Astrocyte (in vitro differentiated cells and primary cell): Measurements from ENCODE around the gene MEGF10. TPM values are rescaled to one million over a fixed set of nuclear protein-coding genes. Genes with fewer than 3 reads are reported as not detected.

ENCODE experiments used
- DNase-seq: peaks from one replicate; pipeline ENCODE4 v3.0.0-alpha.2; 2010; ENCODE audit warnings: low read depth
- FAIRE-seq: peaks from 2 replicates; lab custom pipeline; 2011; peaks lifted over from hg19 to GRCh38; lab: Jason Lieb, UNC
- H2AFZ ChIP-seq: 2 replicates; pipeline ENCODE4 v1.6.0; 2012; ENCODE audit warnings: low read depth, low read length, inconsistent platforms
- H3K27ac ChIP-seq: 2 replicates; pipeline ENCODE4 v1.5.1; 2011; ENCODE audit warnings: low read depth, low read length, inconsistent platforms
- H3K27me3 ChIP-seq: 2 replicates; pipeline ENCODE4 v1.6.0; 2011; ENCODE audit warnings: low read length, inconsistent platforms; ENCODE audit not compliant: insufficient read depth
- H3K36me3 ChIP-seq: 2 replicates; pipeline ENCODE4 v1.5.1; 2011; ENCODE audit warnings: low read length, inconsistent platforms; ENCODE audit not compliant: insufficient read depth
- H3K4me1 ChIP-seq: 2 replicates; pipeline ENCODE4 v1.5.1; 2011; ENCODE audit warnings: low read length, inconsistent platforms; ENCODE audit not compliant: insufficient read depth
- H3K4me2 ChIP-seq: 2 replicates; pipeline ENCODE4 v1.6.0; 2012; ENCODE audit warnings: low read length, inconsistent platforms
- H3K4me3 ChIP-seq: 2 replicates; pipeline ENCODE4 v1.5.1; 2011; ENCODE audit warnings: low read depth, mild to moderate bottlenecking, low read length, inconsistent platforms; ENCODE audit not compliant: insufficient read depth
- H3K79me2 ChIP-seq: 2 replicates; pipeline ENCODE4 v1.6.0; 2012; ENCODE audit warnings: mild to moderate bottlenecking, low read length, inconsistent platforms; ENCODE audit not compliant: insufficient read depth
- H3K9ac ChIP-seq: 2 replicates; pipeline ENCODE4 v1.6.0; 2012; ENCODE audit warnings: mild to moderate bottlenecking, low read length, inconsistent platforms
- H3K9me3 ChIP-seq: 2 replicates; pipeline ENCODE4 v1.5.1; 2012; ENCODE audit warnings: low read depth, mild to moderate bottlenecking, low read length, inconsistent platforms; ENCODE audit not compliant: insufficient read depth
- H4K20me1 ChIP-seq: 2 replicates; pipeline ENCODE4 v1.6.0; 2012; ENCODE audit warnings: low read length, inconsistent platforms; ENCODE audit not compliant: insufficient read depth
- H3K27ac Mint-ChIP-seq: one replicate; pipeline ENCODE4 v1.8.0; 2021; ENCODE audit warnings: mild to moderate bottlenecking, mixed read lengths; ENCODE audit not compliant: unreplicated experiment
- H3K27me3 Mint-ChIP-seq: one replicate; pipeline ENCODE4 v1.8.0; 2021; ENCODE audit warnings: low read depth, mixed read lengths; ENCODE audit not compliant: unreplicated experiment
- H3K36me3 Mint-ChIP-seq: one replicate; pipeline ENCODE4 v1.8.0; 2021; ENCODE audit warnings: low read depth, mixed read lengths; ENCODE audit not compliant: unreplicated experiment
- H3K4me1 Mint-ChIP-seq: one replicate; pipeline ENCODE4 v1.8.0; 2021; ENCODE audit warnings: low read depth, mixed read lengths; ENCODE audit not compliant: unreplicated experiment
- H3K4me3 Mint-ChIP-seq: one replicate; pipeline ENCODE4 v1.8.0; 2021; ENCODE audit warnings: mild to moderate bottlenecking, moderate library complexity, mixed read lengths; ENCODE audit not compliant: unreplicated experiment
- H3K9me3 Mint-ChIP-seq: one replicate; pipeline ENCODE4 v1.8.0; 2021; ENCODE audit warnings: mild to moderate bottlenecking, mixed read lengths; ENCODE audit not compliant: unreplicated experiment
- EZH2 ChIP-seq: IDR thresholded peaks from 2 replicates; pipeline ENCODE4 v1.6.1; 2012; ENCODE audit warnings: mild to moderate bottlenecking, low read length, inconsistent platforms; ENCODE audit not compliant: insufficient read depth
- total RNA-seq: library from RNA; stranded (reverse); gene quantifications from 2 replicates; pipeline ENCODE4 v1.2.1, GENCODE V29; 2021
- TF ChIP-seq, protein P1 (sequence below): IDR thresholded peaks from 2 replicates; pipeline ENCODE4 v1.5.1; 2011; ENCODE audit warnings: low read depth, mild to moderate bottlenecking, inconsistent platforms, low read length, moderate library complexity; ENCODE audit not compliant: insufficient read depth

Gene MEGF10
- total RNA-seq, 1 donor from 2014 or later = 15.8 TPM

GRCh38 chr5:127389601-127390000 lies 99.0 kb downstream of the MEGF10 start:
- Mint-ChIP-seq H3K27ac (no peak overlapping the region), H3K36me3 (no peaks in the 10 kb centered on the region), H3K4me1 (peaks cover 8% of the 10 kb centered on the region), H3K4me3 (no peak overlapping the region), H3K9me3 (no peaks in the 10 kb centered on the region), H3K27me3 (no peaks in the 10 kb centered on the region)
- Histone ChIP-seq H3K36me3 (no peaks in the 10 kb centered on the region), H3K27ac (no peak overlapping the region), H3K4me2 (no peak overlapping the region), H3K27me3 (peaks cover 9% of the 10 kb centered on the region), H2AFZ (no peak overlapping the region), H3K9me3 (no peaks in the 10 kb centered on the region), H3K4me3 (no peak overlapping the region), H4K20me1 (no peaks in the 10 kb centered on the region), H3K9ac (no peak overlapping the region), H3K79me2 (no peaks in the 10 kb centered on the region), H3K4me1 (peaks cover 14% of the 10 kb centered on the region)
- FAIRE-seq = no peak
- no peak for TF ChIP-seq EZH2
- TF ChIP-seq, protein P1, sequence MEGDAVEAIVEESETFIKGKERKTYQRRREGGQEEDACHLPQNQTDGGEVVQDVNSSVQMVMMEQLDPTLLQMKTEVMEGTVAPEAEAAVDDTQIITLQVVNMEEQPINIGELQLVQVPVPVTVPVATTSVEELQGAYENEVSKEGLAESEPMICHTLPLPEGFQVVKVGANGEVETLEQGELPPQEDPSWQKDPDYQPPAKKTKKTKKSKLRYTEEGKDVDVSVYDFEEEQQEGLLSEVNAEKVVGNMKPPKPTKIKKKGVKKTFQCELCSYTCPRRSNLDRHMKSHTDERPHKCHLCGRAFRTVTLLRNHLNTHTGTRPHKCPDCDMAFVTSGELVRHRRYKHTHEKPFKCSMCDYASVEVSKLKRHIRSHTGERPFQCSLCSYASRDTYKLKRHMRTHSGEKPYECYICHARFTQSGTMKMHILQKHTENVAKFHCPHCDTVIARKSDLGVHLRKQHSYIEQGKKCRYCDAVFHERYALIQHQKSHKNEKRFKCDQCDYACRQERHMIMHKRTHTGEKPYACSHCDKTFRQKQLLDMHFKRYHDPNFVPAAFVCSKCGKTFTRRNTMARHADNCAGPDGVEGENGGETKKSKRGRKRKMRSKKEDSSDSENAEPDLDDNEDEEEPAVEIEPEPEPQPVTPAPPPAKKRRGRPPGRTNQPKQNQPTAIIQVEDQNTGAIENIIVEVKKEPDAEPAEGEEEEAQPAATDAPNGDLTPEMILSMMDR = no peak
- DNase-seq = no peak

DNA sequence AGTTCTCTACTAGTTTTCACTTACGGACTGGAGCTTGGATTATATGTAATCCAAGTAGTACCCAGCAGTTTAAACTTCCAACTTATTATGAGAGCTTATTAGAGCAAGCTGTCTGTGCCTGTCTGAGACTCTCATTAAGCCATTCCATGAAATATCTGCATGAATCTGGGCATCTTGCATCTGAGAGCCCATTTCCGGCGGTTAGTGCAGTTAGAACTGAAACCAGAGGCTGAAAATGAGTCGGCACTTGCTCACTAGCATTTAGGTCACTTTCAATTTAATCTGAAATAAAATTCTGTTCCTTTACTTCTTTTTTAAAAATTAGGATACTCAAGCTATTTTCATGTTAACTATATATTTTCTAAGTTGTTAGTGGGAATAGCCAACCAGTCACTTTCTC lies 102.2 kb downstream of the MEGF10 start:
- Mint-ChIP-seq H3K27ac (no peak overlapping the region), H3K4me1 (peaks cover 2% of the 10 kb centered on the region), H3K36me3 (peaks cover 4% of the 10 kb centered on the region), H3K27me3 (no peaks in the 10 kb centered on the region), H3K4me3 (no peak overlapping the region), H3K9me3 (no peaks in the 10 kb centered on the region)
- Histone ChIP-seq H3K27me3 (peaks cover 9% of the 10 kb centered on the region), H3K4me1 (no peaks in the 10 kb centered on the region), H3K9ac (no peak overlapping the region), H3K9me3 (no peaks in the 10 kb centered on the region), H4K20me1 (no peaks in the 10 kb centered on the region), H3K79me2 (no peaks in the 10 kb centered on the region), H3K4me3 (no peak overlapping the region), H3K4me2 (no peak overlapping the region), H2AFZ (no peak overlapping the region), H3K36me3 (no peaks in the 10 kb centered on the region), H3K27ac (no peak overlapping the region)
- FAIRE-seq = peak; percentile 34
- DNase-seq = no peak
- TF ChIP-seq, protein P1 = no peak
- TF ChIP-seq EZH2 = no peak

DNA sequence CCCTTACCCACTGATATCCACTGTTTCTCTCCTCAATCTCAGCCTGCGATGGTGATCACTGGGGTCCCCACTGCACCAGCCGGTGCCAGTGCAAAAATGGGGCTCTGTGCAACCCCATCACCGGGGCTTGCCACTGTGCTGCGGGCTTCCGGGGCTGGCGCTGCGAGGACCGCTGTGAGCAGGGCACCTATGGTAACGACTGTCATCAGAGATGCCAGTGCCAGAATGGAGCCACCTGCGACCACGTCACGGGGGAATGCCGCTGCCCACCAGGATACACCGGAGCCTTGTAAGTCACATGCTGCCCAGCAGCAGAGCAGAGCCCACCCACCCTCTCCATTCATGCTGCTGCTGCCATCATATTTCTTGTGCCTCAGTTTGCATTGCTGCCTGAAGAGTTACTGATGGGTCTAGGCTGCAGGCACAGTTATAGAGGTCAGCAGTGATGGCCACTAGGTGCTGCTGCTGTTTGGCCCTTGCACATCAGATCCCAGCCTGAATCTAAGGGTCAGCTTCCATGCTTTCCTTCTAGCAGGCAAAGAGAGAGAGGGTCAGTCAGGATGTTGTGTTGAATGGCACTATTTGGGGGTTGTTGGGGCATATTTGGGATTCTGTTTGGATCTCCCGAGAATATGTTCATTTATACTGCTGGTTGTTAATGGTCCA lies 106.0 kb downstream of the MEGF10 start:
- Mint-ChIP-seq H3K4me1 (peaks cover 16% of the 10 kb centered on the region), H3K27ac (no peak overlapping the region), H3K9me3 (peaks cover 2% of the 10 kb centered on the region), H3K4me3 (no peak overlapping the region), H3K36me3 (peaks cover 6% of the 10 kb centered on the region), H3K27me3 (no peaks in the 10 kb centered on the region)
- H3K27me3 ChIP-seq = peaks cover 20% of the 10 kb centered on the region
- FAIRE-seq = no peak
- no peak overlapping the region for H2AFZ ChIP-seq
- no peak for DNase-seq
- no peaks in the 10 kb centered on the region for H3K9me3 ChIP-seq
- no peak overlapping the region for H3K9ac ChIP-seq
- H3K4me2 ChIP-seq = no peak overlapping the region
- TF ChIP-seq, protein P1 = no peak
- TF ChIP-seq EZH2 = no peak
- H3K27ac ChIP-seq = no peak overlapping the region
- H3K79me2 ChIP-seq = no peaks in the 10 kb centered on the region
- H3K4me3 ChIP-seq = no peak overlapping the region
- no peaks in the 10 kb centered on the region for H4K20me1 ChIP-seq
- H3K4me1 ChIP-seq = peaks cover 10% of the 10 kb centered on the region
- H3K36me3 ChIP-seq = no peaks in the 10 kb centered on the region
